ENCODE measurements around the gene CNTNAP2. TPM values are rescaled to one million over a fixed set of nuclear protein-coding genes. Genes with fewer than 3 reads are reported as not detected.

CNTNAP2 gene
- total and polyA plus RNA-seq, 2 donors (not counting 1 experiment from before 2014, with no cell fraction given): not detected

- H3K36me3 ChIP-seq (ENCODE audit: control insufficient read depth, insufficient read depth, low read length): no peaks in the 10 kb centered on the region
- DNase-seq (ENCODE audit: low read depth in 2 of 2): no peak
- no peaks in the 10 kb centered on the region for H4K20me1 ChIP-seq (ENCODE audit: control insufficient read depth, extremely low read depth, insufficient read depth, low read length)
- no peak for TF ChIP-seq EZH2 (IDR thresholded peaks at IDR 0.05; ENCODE audit: low read length, missing control alignments)
- TF ChIP-seq, protein P1, sequence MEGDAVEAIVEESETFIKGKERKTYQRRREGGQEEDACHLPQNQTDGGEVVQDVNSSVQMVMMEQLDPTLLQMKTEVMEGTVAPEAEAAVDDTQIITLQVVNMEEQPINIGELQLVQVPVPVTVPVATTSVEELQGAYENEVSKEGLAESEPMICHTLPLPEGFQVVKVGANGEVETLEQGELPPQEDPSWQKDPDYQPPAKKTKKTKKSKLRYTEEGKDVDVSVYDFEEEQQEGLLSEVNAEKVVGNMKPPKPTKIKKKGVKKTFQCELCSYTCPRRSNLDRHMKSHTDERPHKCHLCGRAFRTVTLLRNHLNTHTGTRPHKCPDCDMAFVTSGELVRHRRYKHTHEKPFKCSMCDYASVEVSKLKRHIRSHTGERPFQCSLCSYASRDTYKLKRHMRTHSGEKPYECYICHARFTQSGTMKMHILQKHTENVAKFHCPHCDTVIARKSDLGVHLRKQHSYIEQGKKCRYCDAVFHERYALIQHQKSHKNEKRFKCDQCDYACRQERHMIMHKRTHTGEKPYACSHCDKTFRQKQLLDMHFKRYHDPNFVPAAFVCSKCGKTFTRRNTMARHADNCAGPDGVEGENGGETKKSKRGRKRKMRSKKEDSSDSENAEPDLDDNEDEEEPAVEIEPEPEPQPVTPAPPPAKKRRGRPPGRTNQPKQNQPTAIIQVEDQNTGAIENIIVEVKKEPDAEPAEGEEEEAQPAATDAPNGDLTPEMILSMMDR (conservative IDR thresholded peaks at IDR 0.05 in 1 of 2, IDR thresholded peaks at IDR 0.05 in 1 of 2; ENCODE audit: low read depth in 1 of 2, low read length in 2 of 2): no peak
- no peak overlapping the region for H3K4me3 ChIP-seq (replicated peaks in 1 of 4; ENCODE audit: control extremely low read depth in 1 of 4, insufficient read depth in 1 of 4, low read depth in 3 of 4, low read length in 4 of 4)
- H3K79me2 ChIP-seq (ENCODE audit: control insufficient read depth, insufficient read depth, low read length): no peaks in the 10 kb centered on the region
- no peaks in the 10 kb centered on the region for H3K27me3 ChIP-seq (ENCODE audit: control insufficient read depth, insufficient read depth, low read length)
- H3K4me1 ChIP-seq (ENCODE audit: control insufficient read depth, extremely low read depth, insufficient read depth, low read length): no peaks in the 10 kb centered on the region
- no peaks in the 10 kb centered on the region for H3K9me3 ChIP-seq (ENCODE audit: control insufficient read depth, insufficient read depth, low read depth, low read length)
- no peak overlapping the region for H3K4me2 ChIP-seq (ENCODE audit: extremely low read depth, insufficient read depth, low read length)
- H2AFZ ChIP-seq (ENCODE audit: low read length): no peak overlapping the region
- no peak overlapping the region for H3K27ac ChIP-seq (ENCODE audit: insufficient read depth, low read length)
- no peak overlapping the region for H3K9ac ChIP-seq (ENCODE audit: insufficient read depth, low read length)
Measured at GRCh38 chr7:148434887-148435286, 2318.3 kb downstream of the CNTNAP2 start.

DNA sequence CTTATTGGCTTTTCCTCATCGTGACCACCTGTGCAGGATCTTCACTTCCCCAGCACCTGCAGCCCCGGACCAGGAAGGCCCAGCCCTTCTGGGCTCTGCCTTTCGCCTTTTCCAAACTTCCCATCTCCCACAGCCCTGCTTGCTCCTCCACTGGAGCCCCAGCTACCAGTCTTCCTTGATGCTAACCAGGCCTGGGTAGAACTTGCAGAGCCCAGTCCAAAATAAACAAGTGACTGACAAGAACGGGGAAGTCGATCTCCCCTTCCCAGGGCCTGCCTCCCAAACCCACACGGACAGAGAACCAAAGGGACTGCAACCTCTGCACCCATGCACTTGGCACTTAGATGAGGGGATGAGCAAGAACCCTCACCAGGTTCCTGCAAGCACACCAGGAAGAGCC, 2319.1 kb downstream of the CNTNAP2 start:
- H2AFZ ChIP-seq (ENCODE audit: low read length): no peak overlapping the region
- H3K4me2 ChIP-seq (ENCODE audit: extremely low read depth, insufficient read depth, low read length): no peak overlapping the region
- H4K20me1 ChIP-seq (ENCODE audit: control insufficient read depth, extremely low read depth, insufficient read depth, low read length): no peaks in the 10 kb centered on the region

DNA sequence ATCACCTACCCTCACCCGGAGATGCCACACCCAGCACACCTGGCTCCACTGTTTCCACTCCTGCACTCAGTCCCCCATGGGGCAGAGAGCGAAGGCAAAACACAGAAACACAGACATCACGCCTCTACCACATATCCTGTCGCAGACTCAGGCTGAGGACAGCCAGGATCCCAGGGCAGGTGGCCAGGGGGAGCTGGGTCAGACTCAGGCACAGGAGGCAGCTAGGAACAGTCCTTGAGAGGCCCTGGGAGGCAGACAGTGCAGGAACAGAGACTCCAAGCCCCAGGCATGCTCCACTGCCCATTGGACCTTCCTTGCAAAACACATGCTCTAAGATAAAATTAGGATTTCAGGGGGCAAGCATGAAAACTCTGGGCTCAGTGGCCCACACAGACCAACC, 2319.5 kb downstream of the CNTNAP2 start:
- no peaks in the 10 kb centered on the region for H3K9me3 ChIP-seq (ENCODE audit: control insufficient read depth, insufficient read depth, low read depth, low read length)
- H3K36me3 ChIP-seq (ENCODE audit: control insufficient read depth, insufficient read depth, low read length): no peaks in the 10 kb centered on the region
- DNase-seq (ENCODE audit: low read depth in 2 of 2): no peak
- no peak overlapping the region for H3K27ac ChIP-seq (ENCODE audit: insufficient read depth, low read length)
- H2AFZ ChIP-seq (ENCODE audit: low read length): no peak overlapping the region
- H3K4me1 ChIP-seq (ENCODE audit: control insufficient read depth, extremely low read depth, insufficient read depth, low read length): no peaks in the 10 kb centered on the region
- H3K4me2 ChIP-seq (ENCODE audit: extremely low read depth, insufficient read depth, low read length): no peak overlapping the region
- no peak for TF ChIP-seq EZH2 (IDR thresholded peaks at IDR 0.05; ENCODE audit: low read length, missing control alignments)
- TF ChIP-seq, protein P1 (conservative IDR thresholded peaks at IDR 0.05 in 1 of 2, IDR thresholded peaks at IDR 0.05 in 1 of 2; ENCODE audit: low read depth in 1 of 2, low read length in 2 of 2): no peak
- no peak overlapping the region for H3K4me3 ChIP-seq (replicated peaks in 1 of 4; ENCODE audit: control extremely low read depth in 1 of 4, insufficient read depth in 1 of 4, low read depth in 3 of 4, low read length in 4 of 4)
- no peaks in the 10 kb centered on the region for H3K27me3 ChIP-seq (ENCODE audit: control insufficient read depth, insufficient read depth, low read length)
- no peaks in the 10 kb centered on the region for H4K20me1 ChIP-seq (ENCODE audit: control insufficient read depth, extremely low read depth, insufficient read depth, low read length)
- H3K9ac ChIP-seq (ENCODE audit: insufficient read depth, low read length): no peak overlapping the region
- H3K79me2 ChIP-seq (ENCODE audit: control insufficient read depth, insufficient read depth, low read length): no peaks in the 10 kb centered on the region

More for the DNA sequence above, 2319.1 kb downstream of the CNTNAP2 start:
- H3K27me3 ChIP-seq (ENCODE audit: control insufficient read depth, insufficient read depth, low read length): no peaks in the 10 kb centered on the region
- no peaks in the 10 kb centered on the region for H3K79me2 ChIP-seq (ENCODE audit: control insufficient read depth, insufficient read depth, low read length)
- H3K4me3 ChIP-seq (replicated peaks in 1 of 4; ENCODE audit: control extremely low read depth in 1 of 4, insufficient read depth in 1 of 4, low read depth in 3 of 4, low read length in 4 of 4): no peak overlapping the region
- TF ChIP-seq, protein P1 (conservative IDR thresholded peaks at IDR 0.05 in 1 of 2, IDR thresholded peaks at IDR 0.05 in 1 of 2; ENCODE audit: low read depth in 1 of 2, low read length in 2 of 2): no peak
- no peak for TF ChIP-seq EZH2 (IDR thresholded peaks at IDR 0.05; ENCODE audit: low read length, missing control alignments)
- no peak for DNase-seq (ENCODE audit: low read depth in 2 of 2)
- no peaks in the 10 kb centered on the region for H3K9me3 ChIP-seq (ENCODE audit: control insufficient read depth, insufficient read depth, low read depth, low read length)
- no peaks in the 10 kb centered on the region for H3K4me1 ChIP-seq (ENCODE audit: control insufficient read depth, extremely low read depth, insufficient read depth, low read length)
- no peak overlapping the region for H3K9ac ChIP-seq (ENCODE audit: insufficient read depth, low read length)
- H3K27ac ChIP-seq (ENCODE audit: insufficient read depth, low read length): no peak overlapping the region
- H3K36me3 ChIP-seq (ENCODE audit: control insufficient read depth, insufficient read depth, low read length): no peaks in the 10 kb centered on the region

All from fibroblast of lung (primary cell).